Fibroblast of villous mesenchyme (primary cell): ENCODE data around the gene PHF21B. TPM values are rescaled to one million over a fixed set of nuclear protein-coding genes. Genes with fewer than 3 reads are reported as not detected.

Experiments used
- DNase-seq: peaks from one replicate; pipeline ENCODE4 v3.0.0-alpha.2; 2010; ENCODE audit warnings: low read depth
- H3K4me3 ChIP-seq: 2 replicates; pipeline ENCODE4 v1.5.1; 2011; ENCODE audit warnings: low read depth, mild to moderate bottlenecking, low read length
- total RNA-seq: library from RNA; depleted of rRNA; stranded (reverse); fragments of >200 nt; gene quantifications from 2 replicates; pipeline ENCODE4 v1.2.3, GENCODE V29; 2012
- TF ChIP-seq, protein P1 (sequence below): IDR thresholded peaks from 2 replicates; pipeline ENCODE4 v1.5.1; 2012; ENCODE audit warnings: low read depth, mild to moderate bottlenecking, low read length; ENCODE audit not compliant: insufficient read depth

PHF21B gene
- total RNA-seq, 1 donor, result not detected

DNA sequence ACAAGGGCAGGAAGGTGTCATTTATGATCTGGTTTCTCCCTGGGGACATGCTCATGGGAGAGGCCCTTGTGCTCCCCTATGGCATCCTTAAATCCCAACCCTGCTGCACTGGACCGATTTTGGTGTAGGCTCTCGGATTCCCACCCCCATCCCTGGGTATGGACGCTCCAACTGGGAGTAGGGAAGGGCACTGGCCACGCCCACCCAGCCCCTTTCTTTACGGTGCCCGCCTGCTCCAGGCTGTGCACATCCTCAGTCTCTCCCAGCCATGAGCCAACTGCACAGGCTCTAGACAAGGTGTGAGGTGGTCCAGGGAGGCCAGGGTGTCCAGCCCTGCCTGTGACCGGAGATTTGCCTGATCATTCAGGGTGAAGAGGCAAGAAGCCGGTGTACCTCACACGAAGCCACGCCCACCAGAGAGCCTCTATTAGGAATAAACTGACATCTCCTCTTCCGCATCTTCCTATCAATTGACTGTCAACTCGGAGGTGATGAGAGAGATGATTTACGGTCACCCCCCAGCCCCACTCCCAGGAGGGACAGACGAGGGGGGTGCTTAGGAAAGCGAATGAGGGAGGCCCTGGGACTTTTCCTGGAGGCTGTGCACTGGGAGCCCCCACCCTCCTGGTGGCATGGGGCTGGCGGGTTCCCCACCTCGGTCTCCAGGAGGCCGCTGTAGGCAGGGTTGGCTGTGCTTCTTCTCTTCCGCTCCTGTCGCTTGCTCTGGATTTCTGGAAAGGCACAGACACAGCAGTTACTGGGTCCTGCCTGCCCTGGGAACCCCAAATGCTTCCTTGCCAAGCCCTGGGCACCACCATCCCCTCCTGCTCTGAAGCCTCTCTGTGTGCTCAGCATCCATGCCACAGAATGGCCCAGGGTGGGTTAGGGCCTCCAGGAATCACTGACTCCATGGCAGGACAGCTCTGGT lies 116.7 kb downstream of the PHF21B start:
- no peak overlapping the region for H3K4me3 ChIP-seq
- TF ChIP-seq, protein P1, sequence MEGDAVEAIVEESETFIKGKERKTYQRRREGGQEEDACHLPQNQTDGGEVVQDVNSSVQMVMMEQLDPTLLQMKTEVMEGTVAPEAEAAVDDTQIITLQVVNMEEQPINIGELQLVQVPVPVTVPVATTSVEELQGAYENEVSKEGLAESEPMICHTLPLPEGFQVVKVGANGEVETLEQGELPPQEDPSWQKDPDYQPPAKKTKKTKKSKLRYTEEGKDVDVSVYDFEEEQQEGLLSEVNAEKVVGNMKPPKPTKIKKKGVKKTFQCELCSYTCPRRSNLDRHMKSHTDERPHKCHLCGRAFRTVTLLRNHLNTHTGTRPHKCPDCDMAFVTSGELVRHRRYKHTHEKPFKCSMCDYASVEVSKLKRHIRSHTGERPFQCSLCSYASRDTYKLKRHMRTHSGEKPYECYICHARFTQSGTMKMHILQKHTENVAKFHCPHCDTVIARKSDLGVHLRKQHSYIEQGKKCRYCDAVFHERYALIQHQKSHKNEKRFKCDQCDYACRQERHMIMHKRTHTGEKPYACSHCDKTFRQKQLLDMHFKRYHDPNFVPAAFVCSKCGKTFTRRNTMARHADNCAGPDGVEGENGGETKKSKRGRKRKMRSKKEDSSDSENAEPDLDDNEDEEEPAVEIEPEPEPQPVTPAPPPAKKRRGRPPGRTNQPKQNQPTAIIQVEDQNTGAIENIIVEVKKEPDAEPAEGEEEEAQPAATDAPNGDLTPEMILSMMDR, result no peak
- DNase-seq, result no peak

DNA sequence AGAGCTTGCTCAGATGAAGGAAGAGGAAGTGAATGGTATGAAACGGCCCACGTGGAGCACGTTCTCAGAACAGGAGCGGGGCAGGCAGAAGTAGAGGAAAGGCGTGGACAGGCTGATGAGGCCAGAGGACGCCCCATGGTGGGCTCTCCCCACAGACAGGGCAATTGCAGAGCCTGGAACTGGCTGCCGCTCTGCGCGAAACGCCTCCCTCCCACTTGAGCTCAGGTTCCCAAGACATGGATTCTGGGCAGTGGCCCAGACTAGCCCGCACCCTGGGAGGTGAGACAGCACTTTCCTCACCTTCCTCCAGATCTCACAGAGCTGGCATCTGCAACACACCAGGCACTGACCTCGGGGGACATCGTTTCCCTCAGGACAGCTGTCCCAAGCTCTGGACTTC lies 117.6 kb downstream of the PHF21B start:
- no peak overlapping the region for H3K4me3 ChIP-seq
- DNase-seq, result no peak
- TF ChIP-seq, protein P1, result no peak

DNA sequence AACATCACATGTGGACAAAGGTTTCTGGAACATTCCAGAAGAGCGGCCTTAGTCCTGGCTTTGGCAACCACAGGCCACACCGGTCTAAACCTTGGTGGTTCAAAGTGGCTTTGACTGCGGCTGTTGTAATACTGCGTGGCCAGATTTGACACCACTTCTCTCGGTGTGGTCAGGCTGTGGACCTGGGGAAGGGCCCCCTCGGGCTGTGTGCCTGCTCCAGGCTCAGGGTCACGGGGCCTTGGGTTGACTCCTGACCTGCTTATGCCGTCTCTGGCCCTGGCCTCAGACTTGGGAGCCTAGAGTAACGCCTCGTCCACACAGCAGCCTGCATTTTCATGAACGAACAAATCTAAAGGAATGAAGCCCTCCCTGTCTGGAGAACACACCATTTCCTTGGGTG lies 118.0 kb downstream of the PHF21B start:
- TF ChIP-seq, protein P1, result no peak
- H3K4me3 ChIP-seq, result no peak overlapping the region
- no peak for DNase-seq

DNA sequence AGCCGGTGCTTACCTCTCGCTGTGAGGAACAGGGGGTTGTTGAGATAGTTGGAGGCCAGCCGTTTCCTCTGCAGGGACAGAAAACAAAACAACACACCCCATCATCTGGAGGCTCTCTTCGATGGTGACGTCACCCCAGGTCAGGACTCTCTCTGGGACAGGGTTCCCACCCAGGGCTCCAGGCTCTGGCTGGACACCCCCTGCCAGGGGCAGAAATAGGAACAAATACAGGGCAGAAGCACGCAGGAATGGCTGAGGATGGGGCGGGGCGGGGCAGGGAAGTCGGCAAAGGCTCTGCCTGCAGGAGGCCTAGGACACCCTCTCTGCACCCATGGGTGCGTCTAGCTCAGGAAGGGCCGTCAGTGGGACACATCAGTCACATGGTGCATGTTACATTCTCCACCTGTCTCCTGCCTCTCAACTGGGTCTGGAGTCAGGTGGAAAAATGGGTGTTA lies 118.5 kb downstream of the PHF21B start:
- TF ChIP-seq, protein P1, result no peak
- no peak overlapping the region for H3K4me3 ChIP-seq
- DNase-seq, result no peak

DNA sequence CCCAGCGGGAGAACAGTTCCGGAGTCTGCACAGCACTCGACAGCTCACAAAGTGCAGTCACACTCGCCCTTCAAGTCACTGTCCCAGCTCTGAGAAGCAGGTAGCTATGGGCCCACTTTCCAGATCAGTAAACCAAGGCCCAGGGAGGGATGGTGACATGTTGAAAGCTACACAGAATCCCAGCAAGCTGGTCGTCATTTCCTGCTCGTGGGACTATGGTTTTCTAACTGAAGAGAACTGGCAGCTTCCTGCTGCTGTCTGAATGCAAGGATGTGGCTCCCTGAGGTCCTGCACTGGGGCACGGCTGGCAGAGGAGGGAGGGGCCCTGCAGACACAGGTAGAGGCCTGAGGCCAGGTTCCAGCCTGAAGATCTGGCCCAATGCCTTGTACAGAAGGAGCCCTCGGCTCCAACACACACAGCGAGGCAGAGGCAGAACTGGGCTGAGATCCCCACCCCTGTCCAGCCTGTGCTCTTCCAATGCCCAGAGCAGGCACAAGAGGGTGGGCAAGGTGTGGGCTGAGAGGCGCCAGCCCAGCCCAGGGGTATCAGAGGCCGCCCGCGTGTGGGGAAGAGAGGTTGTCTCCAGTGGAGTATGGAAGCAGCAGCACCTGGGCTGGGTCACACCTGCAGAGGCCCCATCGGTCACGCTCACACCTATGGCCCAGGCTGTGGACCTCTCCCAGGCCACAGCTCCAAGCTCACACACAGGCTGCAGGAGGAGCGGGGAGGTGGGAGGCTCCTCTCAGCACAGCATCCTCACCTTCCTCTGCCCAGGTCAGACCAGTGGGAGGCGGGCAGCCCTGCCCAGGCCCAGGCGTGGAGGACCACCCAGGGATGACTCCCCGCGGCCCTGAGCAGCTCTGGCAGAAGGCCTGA lies 119.2 kb downstream of the PHF21B start:
- H3K4me3 ChIP-seq, result no peak overlapping the region
- TF ChIP-seq, protein P1, result no peak
- no peak for DNase-seq

DNA sequence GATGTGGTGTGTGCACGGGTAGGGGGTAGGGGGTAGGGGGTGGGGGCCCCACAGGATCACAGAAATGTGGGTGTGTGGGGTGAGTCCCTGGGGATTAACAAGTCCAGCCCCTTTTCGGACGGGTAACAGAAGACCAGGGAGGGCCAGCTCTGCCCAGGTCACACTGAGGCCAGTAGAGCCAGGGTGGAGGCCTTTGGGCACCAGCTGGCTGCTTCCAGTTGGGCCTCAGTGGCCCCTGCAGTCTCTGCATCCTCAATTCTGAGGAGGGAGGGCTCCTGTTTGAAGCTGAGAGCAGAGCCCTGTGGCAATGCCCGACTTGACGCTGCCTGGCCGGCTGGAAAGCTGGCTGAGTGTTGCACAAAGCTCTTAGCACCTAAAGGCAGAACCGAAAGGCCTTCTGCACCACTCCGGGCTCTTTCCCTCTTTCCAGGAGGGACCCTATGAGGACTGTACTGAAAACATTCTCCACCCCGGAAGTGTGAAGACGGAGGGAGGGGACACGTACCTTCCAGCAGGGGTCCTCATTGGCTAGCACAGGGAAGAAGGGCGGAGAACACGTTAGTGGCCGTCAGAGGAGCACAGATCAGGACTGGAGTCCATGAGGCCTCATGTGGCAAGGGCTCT lies 120.4 kb downstream of the PHF21B start:
- TF ChIP-seq, protein P1, result no peak
- DNase-seq, result no peak
- no peak overlapping the region for H3K4me3 ChIP-seq
